Measurements from ENCODE around the gene ADAM19. TPM values are rescaled to one million over a fixed set of nuclear protein-coding genes. Genes with fewer than 3 reads are reported as not detected.
A peak's percentile ranks its signal among the peaks of the same experiment; 100 is the strongest.

ADAM19 gene
- total RNA-seq (100 to 1,000 TPM; 130 to 140 TPM), total RNA-seq (302 to 358 reads per million in 2 donors)

GRCh38 chr5:157575381-157576020, at the start of gene ADAM19:
ADAM19 (minus strand) TSS chr5:157575775; CDS start chr5:157575696, 79 bp downstream.
- Mint-ChIP-seq H3K36me3 (ENCODE audit: low read depth) (peaks cover 9% of the 10 kb centered on the region), H3K4me1 (peaks cover 52% of the 10 kb centered on the region), H3K27me3 (no peaks in the 10 kb centered on the region), H3K4me3 (peak within 1 kb of the TSS; percentile 100), H3K27ac (peak within 1 kb of the TSS; percentile 99)
- DNase-seq (peak; percentile 30 to 56 (median 55)), ATAC-seq (peak; percentile 67)
- no peaks in the 10 kb centered on the region for H3K9me3 ChIP-seq (ENCODE audit: control insufficient read depth, low read length, poor library complexity, severe bottlenecking)

GRCh38 chr5:157624144-157624543, 48.6 kb upstream of the ADAM19 start:
- H3K36me3 Mint-ChIP-seq (ENCODE audit: low read depth), result peaks cover 2% of the 10 kb centered on the region
- H3K9me3 ChIP-seq (ENCODE audit: control insufficient read depth, low read length, poor library complexity, severe bottlenecking), result no peaks in the 10 kb centered on the region
- H3K27me3 Mint-ChIP-seq, result no peaks in the 10 kb centered on the region
- no peak for ATAC-seq
- peaks cover 3% of the 10 kb centered on the region for H3K4me1 Mint-ChIP-seq
- no peak overlapping the region for H3K4me3 Mint-ChIP-seq
- DNase-seq, result no peak
- peak overlapping the region; percentile 1 for H3K27ac Mint-ChIP-seq

DNA sequence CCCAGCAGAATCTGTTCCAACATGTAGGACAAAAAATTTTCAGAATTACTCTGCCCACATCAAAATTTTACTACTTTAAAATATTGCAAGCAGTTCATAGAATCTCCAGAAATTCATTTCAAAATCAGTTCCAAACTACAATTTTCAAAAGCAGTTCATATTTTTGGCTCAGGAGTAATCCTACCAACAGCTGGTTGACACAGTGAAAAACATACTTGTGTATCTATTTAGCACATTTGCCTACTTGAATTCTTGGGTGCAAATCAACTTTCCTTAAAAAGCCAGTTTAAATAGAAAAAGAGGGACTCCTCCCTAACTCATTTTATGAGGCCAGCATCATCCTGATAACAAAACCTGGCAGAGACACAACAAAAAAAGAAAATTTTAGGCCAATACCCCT, 45.2 kb upstream of the ADAM19 start:
- Mint-ChIP-seq H3K4me1 (peaks cover 3% of the 10 kb centered on the region), H3K36me3 (ENCODE audit: low read depth) (peaks cover 2% of the 10 kb centered on the region), H3K4me3 (no peak overlapping the region), H3K27ac (no peak overlapping the region), H3K27me3 (no peaks in the 10 kb centered on the region)
- ATAC-seq, result no peak
- no peak for DNase-seq
- no peaks in the 10 kb centered on the region for H3K9me3 ChIP-seq (ENCODE audit: control insufficient read depth, low read length, poor library complexity, severe bottlenecking)

DNA sequence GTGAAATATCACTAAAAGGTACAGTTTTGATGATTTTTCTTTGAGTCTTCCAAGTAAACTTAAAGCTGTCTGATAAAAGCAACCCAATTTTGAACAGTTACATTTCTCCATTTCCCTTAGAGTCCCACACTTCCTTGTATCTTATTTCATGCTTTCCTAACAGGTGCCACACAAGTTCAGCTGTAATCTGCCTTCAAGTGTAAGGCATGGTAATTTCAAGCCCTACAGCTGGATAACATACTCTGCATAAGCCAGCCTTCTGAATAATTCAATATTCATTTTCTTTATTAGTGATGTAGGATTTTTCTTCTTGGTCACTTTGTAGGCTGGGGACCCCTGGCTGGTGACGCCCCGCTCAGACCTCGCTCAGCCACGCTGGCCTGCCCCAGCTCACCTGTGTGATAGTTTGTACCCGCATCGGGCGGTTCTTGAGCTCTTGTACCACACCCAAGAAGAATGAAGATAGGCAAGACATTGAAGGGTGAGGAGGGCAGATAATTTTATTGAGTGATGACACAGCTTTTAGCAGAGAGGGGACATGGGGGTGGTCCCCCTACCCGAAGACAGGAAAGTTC, 42.7 kb upstream of the ADAM19 start:
- DNase-seq, result no peak
- ATAC-seq, result no peak
- Mint-ChIP-seq H3K27me3 (no peaks in the 10 kb centered on the region), H3K4me3 (no peak overlapping the region), H3K4me1 (peaks cover 10% of the 10 kb centered on the region), H3K36me3 (ENCODE audit: low read depth) (peaks cover 2% of the 10 kb centered on the region), H3K27ac (peak overlapping the region; percentile 21)
- H3K9me3 ChIP-seq (ENCODE audit: control insufficient read depth, low read length, poor library complexity, severe bottlenecking), result no peaks in the 10 kb centered on the region

- H3K27ac Mint-ChIP-seq, result no peak overlapping the region
- DNase-seq (no peak), ATAC-seq (no peak)
- H3K27me3 Mint-ChIP-seq, result no peaks in the 10 kb centered on the region
- no peak overlapping the region for H3K4me3 Mint-ChIP-seq
- H3K9me3 ChIP-seq (ENCODE audit: control insufficient read depth, low read length, poor library complexity, severe bottlenecking), result no peaks in the 10 kb centered on the region
- H3K4me1 Mint-ChIP-seq, result peaks cover 19% of the 10 kb centered on the region
- peaks cover 2% of the 10 kb centered on the region for H3K36me3 Mint-ChIP-seq (ENCODE audit: low read depth)
These were observed 41.2 kb upstream of the ADAM19 start for GRCh38 chr5:157616785-157617184.

DNA sequence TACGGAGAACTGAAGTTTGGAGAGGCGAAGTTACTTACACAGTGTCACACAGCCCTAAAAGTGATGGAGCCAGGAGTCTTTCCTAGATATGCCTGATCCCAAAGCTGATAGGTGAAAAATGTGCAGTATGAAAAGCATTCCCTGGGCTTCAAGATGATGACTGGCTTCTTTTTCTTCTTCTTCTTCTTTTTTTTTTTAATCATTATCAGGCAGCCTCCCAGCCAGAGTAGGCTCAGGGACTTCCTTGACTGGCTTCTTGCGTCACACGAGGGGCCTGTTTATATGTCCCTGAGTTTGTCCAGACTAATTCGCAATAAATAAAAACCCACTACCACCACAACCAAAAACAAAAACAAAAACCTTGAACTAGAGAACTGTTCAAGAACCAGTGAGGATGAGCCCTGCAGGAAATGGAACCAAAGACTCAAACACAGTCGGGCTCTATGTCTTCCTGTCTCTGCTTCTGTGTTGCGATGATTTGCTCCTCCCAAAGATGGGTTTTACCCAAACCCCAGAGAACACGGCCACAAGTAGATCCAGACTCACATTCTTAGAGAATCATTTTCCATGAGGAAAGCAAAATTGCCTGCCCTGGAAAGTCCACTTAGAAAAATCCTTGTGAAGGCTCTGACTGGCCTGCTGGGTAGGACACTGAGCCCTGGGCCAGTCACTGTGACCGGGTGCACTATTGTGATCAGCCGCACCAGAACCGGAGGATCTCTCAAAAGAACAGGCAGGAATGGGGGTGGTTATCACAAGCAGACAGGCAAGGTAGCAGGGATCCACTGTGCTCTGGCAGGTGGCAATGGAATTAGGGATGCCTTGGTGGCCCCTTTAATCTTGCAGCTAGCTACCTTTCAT, 38.0 kb upstream of the ADAM19 start:
- DNase-seq (no peak), ATAC-seq (peak; percentile 89)
- Mint-ChIP-seq H3K4me1 (peaks cover 31% of the 10 kb centered on the region), H3K27ac (peak overlapping the region; percentile 98), H3K36me3 (ENCODE audit: low read depth) (no peaks in the 10 kb centered on the region), H3K27me3 (no peaks in the 10 kb centered on the region), H3K4me3 (peak overlapping the region; percentile 84)
- H3K9me3 ChIP-seq (ENCODE audit: control insufficient read depth, low read length, poor library complexity, severe bottlenecking), result no peaks in the 10 kb centered on the region

GRCh38 chr5:157612581-157612980, 37.0 kb upstream of the ADAM19 start:
- no peak overlapping the region for H3K4me3 Mint-ChIP-seq
- no peaks in the 10 kb centered on the region for H3K27me3 Mint-ChIP-seq
- ATAC-seq, result no peak
- H3K9me3 ChIP-seq (ENCODE audit: control insufficient read depth, low read length, poor library complexity, severe bottlenecking), result no peaks in the 10 kb centered on the region
- H3K4me1 Mint-ChIP-seq, result peaks cover 40% of the 10 kb centered on the region
- peak overlapping the region; percentile 98 for H3K27ac Mint-ChIP-seq
- no peak for DNase-seq
- no peaks in the 10 kb centered on the region for H3K36me3 Mint-ChIP-seq (ENCODE audit: low read depth)

DNA sequence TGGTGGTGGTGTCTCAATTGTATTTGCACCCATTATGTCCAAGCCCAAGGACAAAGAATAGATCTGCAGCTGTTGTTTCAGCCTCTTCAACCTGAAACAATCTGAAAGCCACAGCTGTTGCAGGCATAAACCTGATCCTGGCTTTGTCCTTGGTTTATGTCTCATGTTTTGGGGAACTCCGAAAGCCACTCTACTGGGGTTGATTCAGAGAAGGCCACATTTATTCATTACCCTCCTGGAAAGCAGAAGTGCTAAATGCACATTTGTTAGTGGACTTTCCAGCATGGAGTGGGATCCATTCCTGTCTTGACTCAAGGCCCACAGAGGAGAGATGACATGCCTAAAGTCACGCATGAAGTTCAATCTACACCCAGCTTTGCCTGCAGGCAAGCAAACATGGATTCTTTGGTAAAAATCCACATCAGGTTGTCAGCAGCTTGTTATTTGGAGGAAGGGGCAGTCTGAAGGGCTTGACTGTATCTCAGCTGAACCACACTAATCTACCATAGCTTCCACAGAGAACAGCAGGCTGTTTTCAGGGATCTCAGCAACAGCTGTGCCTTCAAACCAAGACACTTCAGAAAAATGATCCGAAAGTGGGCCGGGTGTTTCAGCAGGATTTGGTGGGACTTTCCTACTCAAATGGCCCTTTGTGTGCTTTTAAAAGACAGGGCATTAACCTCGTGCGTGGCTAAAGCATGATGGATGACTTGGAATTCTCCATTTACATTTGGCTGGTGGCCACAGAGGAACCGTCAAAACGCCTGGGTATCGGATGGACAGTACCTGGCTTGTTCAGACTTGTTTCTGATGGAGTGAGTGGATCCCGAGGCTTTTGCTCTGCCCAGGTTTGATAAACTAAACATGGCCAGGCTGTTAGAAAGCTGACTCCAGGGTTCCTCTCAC, 36.2 kb upstream of the ADAM19 start:
- no peaks in the 10 kb centered on the region for H3K9me3 ChIP-seq (ENCODE audit: control insufficient read depth, low read length, poor library complexity, severe bottlenecking)
- no peak for DNase-seq
- ATAC-seq, result no peak
- Mint-ChIP-seq H3K4me1 (peaks cover 46% of the 10 kb centered on the region), H3K27ac (peak overlapping the region; percentile 98), H3K27me3 (no peaks in the 10 kb centered on the region), H3K4me3 (peak overlapping the region; percentile 28), H3K36me3 (ENCODE audit: low read depth) (no peaks in the 10 kb centered on the region)

- H3K4me1 Mint-ChIP-seq, result peaks cover 48% of the 10 kb centered on the region
- H3K36me3 Mint-ChIP-seq (ENCODE audit: low read depth), result no peaks in the 10 kb centered on the region
- DNase-seq, result no peak
- no peaks in the 10 kb centered on the region for H3K27me3 Mint-ChIP-seq
- H3K9me3 ChIP-seq (ENCODE audit: control insufficient read depth, low read length, poor library complexity, severe bottlenecking), result no peaks in the 10 kb centered on the region
- peak overlapping the region; percentile 67 for H3K27ac Mint-ChIP-seq
- ATAC-seq, result no peak
- H3K4me3 Mint-ChIP-seq, result no peak overlapping the region
These were observed 35.4 kb upstream of the ADAM19 start for GRCh38 chr5:157610990-157611389.

DNA sequence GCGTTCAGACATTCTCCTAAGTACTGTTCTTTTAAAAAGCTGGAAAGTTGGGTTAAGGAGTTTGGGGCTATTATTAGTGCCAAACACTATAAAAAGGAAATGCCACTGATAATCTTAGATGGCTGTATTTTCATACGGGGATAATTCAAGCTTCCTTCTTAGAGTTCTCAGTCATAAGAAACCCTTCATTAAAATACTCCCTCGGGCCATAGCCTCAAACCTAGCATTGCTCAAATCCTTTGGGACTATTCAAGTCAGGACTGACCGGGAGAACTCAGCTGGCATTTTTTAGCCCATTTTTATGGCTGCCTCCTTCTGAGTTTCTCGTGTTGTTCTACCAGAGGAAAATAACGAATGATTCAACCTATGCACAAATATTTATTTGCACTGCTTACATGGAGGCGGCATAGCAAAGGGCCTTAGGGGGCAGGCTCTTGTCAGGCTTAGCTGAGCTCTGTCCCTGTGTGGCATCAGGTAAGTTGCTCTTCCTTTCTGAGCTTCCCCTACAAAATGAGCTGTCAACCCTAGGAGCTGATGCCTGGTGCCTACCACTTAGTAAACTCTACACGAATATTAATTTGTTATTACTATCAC, 33.5 kb upstream of the ADAM19 start:
- no peaks in the 10 kb centered on the region for H3K9me3 ChIP-seq (ENCODE audit: control insufficient read depth, low read length, poor library complexity, severe bottlenecking)
- H3K27me3 Mint-ChIP-seq, result no peaks in the 10 kb centered on the region
- ATAC-seq (no peak), DNase-seq (no peak)
- H3K4me1 Mint-ChIP-seq, result peaks cover 53% of the 10 kb centered on the region
- peak overlapping the region; percentile 98 for H3K27ac Mint-ChIP-seq
- H3K4me3 Mint-ChIP-seq, result no peak overlapping the region
- H3K36me3 Mint-ChIP-seq (ENCODE audit: low read depth), result no peaks in the 10 kb centered on the region

- H3K27ac Mint-ChIP-seq, result peak overlapping the region; percentile 98
- no peaks in the 10 kb centered on the region for H3K27me3 Mint-ChIP-seq
- H3K4me1 Mint-ChIP-seq, result peaks cover 51% of the 10 kb centered on the region
- no peaks in the 10 kb centered on the region for H3K36me3 Mint-ChIP-seq (ENCODE audit: low read depth)
- H3K9me3 ChIP-seq (ENCODE audit: control insufficient read depth, low read length, poor library complexity, severe bottlenecking), result no peaks in the 10 kb centered on the region
- H3K4me3 Mint-ChIP-seq, result peak overlapping the region; percentile 86
- DNase-seq (peak; percentile 27 to 67 (median 34)), ATAC-seq (peak; percentile 67)
These were observed 32.0 kb upstream of the ADAM19 start for GRCh38 chr5:157607371-157608161.

DNA sequence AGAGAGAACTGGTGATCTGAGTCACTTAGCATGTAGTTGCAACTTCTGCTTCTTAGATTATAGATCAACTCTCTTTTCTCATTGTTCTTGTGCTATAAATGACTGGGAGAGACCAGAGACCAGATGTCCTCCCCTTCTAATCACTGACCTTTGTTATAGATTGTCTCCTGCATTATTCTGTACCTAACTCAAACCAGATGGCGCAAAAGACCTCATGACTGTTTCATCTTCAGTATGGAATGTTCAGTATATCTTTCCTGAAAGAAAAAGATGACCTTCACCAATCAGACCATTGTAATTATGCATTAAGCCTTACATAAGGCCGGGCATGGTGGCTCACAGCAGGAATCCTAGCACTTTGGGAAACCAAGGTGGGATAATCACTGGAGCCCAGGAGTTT, 30.5 kb upstream of the ADAM19 start:
- no peaks in the 10 kb centered on the region for H3K9me3 ChIP-seq (ENCODE audit: control insufficient read depth, low read length, poor library complexity, severe bottlenecking)
- no peak for ATAC-seq
- Mint-ChIP-seq H3K36me3 (ENCODE audit: low read depth) (no peaks in the 10 kb centered on the region), H3K4me1 (peaks cover 49% of the 10 kb centered on the region), H3K4me3 (no peak overlapping the region), H3K27me3 (no peaks in the 10 kb centered on the region), H3K27ac (no peak overlapping the region)
- DNase-seq, result no peak
